ENCODE data around the gene ALOX5. TPM values are rescaled to one million over a fixed set of nuclear protein-coding genes. Genes with fewer than 3 reads are reported as not detected.
"Not testable (repeated sequence)": the region's sequence is repeated elsewhere in the genome, so short reads cannot be mapped to it uniquely, and the experiment has no call there.

Gene ALOX5
- total and polyA plus RNA-seq, 8 donors, result 3.2 to 39.6 (median 9.2) TPM

DNA sequence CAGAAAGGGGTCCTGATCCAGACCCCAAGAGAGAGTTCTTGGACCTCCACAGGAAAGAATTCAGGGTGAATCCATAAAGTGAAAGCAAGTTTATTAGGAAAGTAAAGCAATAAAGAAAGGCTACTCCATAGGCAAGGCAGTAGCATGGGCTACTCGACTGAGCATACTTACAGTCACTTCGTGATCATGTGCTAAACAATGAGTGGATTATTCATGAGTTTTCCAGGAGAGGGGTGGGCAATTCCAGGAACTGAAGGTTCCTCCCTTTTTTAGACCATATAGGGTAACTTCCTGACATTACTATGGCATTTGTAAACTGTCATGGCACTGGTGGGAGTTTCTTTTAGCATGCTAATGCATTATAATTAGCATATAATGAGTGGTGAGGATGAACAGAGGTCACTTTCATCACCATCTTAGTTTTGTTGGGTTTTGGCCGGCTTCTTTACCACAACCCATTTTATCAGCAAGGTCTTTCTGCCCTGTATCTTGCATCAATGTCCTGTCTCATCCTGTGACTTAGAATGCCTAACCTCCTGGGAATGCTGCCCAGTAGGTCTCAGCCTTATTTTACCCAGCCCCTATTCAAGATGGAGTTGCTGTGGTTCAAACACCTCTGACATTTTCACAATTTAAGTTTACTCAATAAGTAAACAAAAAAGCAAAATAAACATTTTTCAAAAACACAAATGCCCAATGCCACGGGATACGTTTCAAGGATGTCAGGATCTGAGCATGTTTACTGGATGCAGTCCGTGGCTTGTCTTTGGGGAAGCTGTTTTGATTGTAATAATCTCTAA, 37.0 kb downstream of the ALOX5 start:
- intact Hi-C loops (cut with DNase I; ENCODE audit: low total_unique reads), result no loop called here
- no peaks in the 10 kb centered on the region for H3K27me3 ChIP-seq
- peak overlapping the region in 1 of 5 donors; percentile 12 for H3K27ac ChIP-seq
- 67 to 79% (median 73%) methylated on average over 6 of the region's 6 CpGs for WGBS, 5 donors
- peaks cover 0 to 6% (median 2%) of the 10 kb centered on the region in 4 donors for H3K36me3 ChIP-seq
- TF ChIP-seq, protein P1, sequence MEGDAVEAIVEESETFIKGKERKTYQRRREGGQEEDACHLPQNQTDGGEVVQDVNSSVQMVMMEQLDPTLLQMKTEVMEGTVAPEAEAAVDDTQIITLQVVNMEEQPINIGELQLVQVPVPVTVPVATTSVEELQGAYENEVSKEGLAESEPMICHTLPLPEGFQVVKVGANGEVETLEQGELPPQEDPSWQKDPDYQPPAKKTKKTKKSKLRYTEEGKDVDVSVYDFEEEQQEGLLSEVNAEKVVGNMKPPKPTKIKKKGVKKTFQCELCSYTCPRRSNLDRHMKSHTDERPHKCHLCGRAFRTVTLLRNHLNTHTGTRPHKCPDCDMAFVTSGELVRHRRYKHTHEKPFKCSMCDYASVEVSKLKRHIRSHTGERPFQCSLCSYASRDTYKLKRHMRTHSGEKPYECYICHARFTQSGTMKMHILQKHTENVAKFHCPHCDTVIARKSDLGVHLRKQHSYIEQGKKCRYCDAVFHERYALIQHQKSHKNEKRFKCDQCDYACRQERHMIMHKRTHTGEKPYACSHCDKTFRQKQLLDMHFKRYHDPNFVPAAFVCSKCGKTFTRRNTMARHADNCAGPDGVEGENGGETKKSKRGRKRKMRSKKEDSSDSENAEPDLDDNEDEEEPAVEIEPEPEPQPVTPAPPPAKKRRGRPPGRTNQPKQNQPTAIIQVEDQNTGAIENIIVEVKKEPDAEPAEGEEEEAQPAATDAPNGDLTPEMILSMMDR (IDR thresholded peaks at IDR 0.05), result no peak
- no peak for TF ChIP-seq EP300 (IDR thresholded peaks at IDR 0.05)
- no peak for TF ChIP-seq POLR2A (IDR thresholded peaks at IDR 0.05)
- TF ChIP-seq POLR2AphosphoS5 (IDR thresholded peaks at IDR 0.05), result no peak
- no peak overlapping the region for H3K4me3 ChIP-seq
- H3K9me3 ChIP-seq, result no peaks in the 10 kb centered on the region
- no peak for DNase-seq
- H3K4me1 ChIP-seq, result no peaks in the 10 kb centered on the region

DNA sequence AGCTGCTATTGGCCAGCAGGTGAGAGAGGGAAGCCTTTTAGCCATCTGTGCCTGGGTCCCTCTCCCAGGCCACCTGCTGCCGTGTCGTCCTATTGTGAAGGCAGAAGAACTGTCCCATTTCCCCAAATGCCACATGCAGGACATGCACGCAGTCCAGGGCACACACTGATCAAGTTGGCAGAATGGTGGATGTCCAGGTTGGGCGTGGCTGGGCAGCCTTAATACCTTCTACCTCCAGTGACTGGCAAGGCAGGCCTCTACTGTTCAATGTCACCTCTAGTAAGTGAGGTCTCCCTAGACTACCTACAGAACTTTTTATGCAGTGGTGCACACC, 37.6 kb downstream of the ALOX5 start:
- no peaks in the 10 kb centered on the region for H3K27me3 ChIP-seq
- DNase-seq, result no peak
- intact Hi-C loops (cut with DNase I; ENCODE audit: low total_unique reads), result no loop called here
- no peaks in the 10 kb centered on the region for H3K4me1 ChIP-seq
- H3K4me3 ChIP-seq, result no peak overlapping the region
- peaks cover 0 to 6% (median 2%) of the 10 kb centered on the region in 4 donors for H3K36me3 ChIP-seq
- no peaks in the 10 kb centered on the region for H3K9me3 ChIP-seq
- WGBS, 5 donors, result 85 to 95% (median 94%) methylated on average over 2 to 4 of the region's 4 CpGs
- TF ChIP-seq, protein P1 (IDR thresholded peaks at IDR 0.05), result no peak
- TF ChIP-seq EP300 (IDR thresholded peaks at IDR 0.05) (no peak), POLR2AphosphoS5 (IDR thresholded peaks at IDR 0.05) (no peak), POLR2A (IDR thresholded peaks at IDR 0.05) (no peak)
- no peak overlapping the region for H3K27ac ChIP-seq

GRCh38 chr10:45415062-45415461, 41.0 kb downstream of the ALOX5 start:
- WGBS, 5 donors, result 89 to 99% (median 95%) methylated on average over 4 to 5 of the region's 5 CpGs
- H3K27me3 ChIP-seq; intact Hi-C loops (cut with DNase I; ENCODE audit: low total_unique reads); DNase-seq; H3K4me3 ChIP-seq; H3K36me3 ChIP-seq; H3K9me3 ChIP-seq; H3K27ac ChIP-seq: not testable (repeated sequence)
- H3K4me1 ChIP-seq, result peaks cover 14 to 29% (median 17%) of the 10 kb centered on the region in 4 donors

DNA sequence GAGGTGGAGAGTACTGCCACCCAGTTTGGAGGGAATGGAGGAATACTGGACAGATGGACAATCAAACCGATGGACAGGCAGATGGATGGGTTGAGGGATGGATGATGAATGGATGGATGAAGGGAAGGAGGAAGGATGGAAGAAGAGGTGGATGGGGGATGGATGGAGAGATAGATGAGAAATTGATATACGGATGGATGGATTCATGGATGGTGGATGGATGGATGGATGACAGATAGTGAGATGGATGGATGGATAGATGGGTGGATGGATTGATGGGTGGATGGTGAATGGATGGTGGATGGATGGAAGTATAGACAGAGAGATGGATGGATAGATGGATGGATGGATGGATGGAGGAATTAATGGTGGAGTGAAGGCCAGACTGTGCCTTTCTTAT, 42.6 kb downstream of the ALOX5 start:
- intact Hi-C loops (cut with DNase I; ENCODE audit: low total_unique reads), result no loop called here

More for the DNA sequence above, 42.6 kb downstream of the ALOX5 start:
- Histone ChIP-seq H3K27ac (no peak overlapping the region), H3K36me3 (peaks cover 0 to 6% (median 2%) of the 10 kb centered on the region in 4 donors), H3K27me3 (no peaks in the 10 kb centered on the region), H3K4me1 (peaks cover 24 to 44% (median 32%) of the 10 kb centered on the region in 4 donors), H3K4me3 (no peak overlapping the region), H3K9me3 (no peaks in the 10 kb centered on the region)
- WGBS, 5 donors, result 94 to 100% (median 98%) methylated on average over 2 of the region's 2 CpGs
- no peak for TF ChIP-seq POLR2AphosphoS5 (IDR thresholded peaks at IDR 0.05)
- TF ChIP-seq EP300 (IDR thresholded peaks at IDR 0.05), result no peak
- no peak for TF ChIP-seq POLR2A (IDR thresholded peaks at IDR 0.05)
- TF ChIP-seq, protein P1 (IDR thresholded peaks at IDR 0.05), result no peak
- no peak for DNase-seq
